HG03196 (cell line): ENCODE measurements around the gene SLC35F3.
"Not testable (repeated sequence)": the region's sequence is repeated elsewhere in the genome, so short reads cannot be mapped to it uniquely, and the experiment has no call there.

Experiments
- ATAC-seq: cut with Tn5 transposase; IDR thresholded peaks from one replicate; pipeline ENCODE4 v1.9.1; 2021; ENCODE audit not compliant: unreplicated experiment

Gene SLC35F3

DNA sequence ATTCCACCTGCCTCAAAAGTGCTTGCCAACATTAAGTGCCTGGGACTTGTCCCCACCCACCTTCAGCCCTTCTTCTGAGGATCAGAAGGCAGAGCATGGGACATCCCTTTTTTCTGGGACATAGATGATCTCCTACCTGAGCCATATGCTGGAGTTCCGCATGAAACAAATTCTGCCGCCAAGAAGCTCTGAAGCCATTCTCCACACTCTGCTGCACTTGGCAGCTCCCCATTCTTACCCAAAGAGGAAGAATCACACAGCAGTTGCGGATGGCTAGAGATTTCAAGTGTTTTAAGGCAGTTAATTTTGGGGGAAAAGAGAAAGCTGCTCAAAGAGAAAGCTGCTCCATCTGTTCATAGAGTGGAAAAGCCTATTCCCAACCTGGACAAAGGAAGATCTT, 271.5 kb downstream of the SLC35F3 start:
- ATAC-seq = no peak

- not testable (repeated sequence) for ATAC-seq
Observed at GRCh38 chr1:234176847-234177246, 272.4 kb downstream of the SLC35F3 start.

- no peak for ATAC-seq
Observed at GRCh38 chr1:234185438-234185837, 281.0 kb downstream of the SLC35F3 start.

DNA sequence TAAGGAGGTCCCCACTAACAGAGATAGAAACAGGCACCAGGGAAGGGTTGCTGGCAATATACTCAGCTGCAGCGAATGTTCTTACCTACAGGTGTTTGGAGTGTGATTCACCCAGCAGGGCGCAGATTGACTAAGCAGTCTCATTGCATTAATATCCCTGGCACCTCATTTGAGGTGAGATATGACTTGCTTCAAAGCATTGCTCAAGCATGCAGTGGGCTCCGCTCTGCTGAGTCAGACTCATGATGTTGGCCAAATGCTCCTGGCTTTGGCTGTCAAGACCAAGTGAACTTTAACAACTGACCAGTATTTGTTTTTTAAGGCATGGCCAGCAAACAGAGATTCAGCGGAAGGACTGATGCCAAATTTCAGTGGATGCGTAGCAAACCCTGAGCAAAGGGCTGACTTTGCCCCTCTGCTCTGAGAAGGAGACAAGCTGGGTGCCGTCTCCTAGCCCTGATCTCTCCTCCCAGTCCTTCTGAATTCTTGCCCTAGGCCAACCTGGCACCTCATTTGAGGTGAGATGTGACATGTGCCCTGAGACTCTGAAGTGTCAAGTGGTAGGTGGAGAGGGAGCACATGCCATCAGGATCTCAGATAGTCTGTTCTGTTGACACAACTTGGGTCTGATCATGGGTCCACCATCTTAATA, 281.7 kb downstream of the SLC35F3 start:
- ATAC-seq = no peak

DNA sequence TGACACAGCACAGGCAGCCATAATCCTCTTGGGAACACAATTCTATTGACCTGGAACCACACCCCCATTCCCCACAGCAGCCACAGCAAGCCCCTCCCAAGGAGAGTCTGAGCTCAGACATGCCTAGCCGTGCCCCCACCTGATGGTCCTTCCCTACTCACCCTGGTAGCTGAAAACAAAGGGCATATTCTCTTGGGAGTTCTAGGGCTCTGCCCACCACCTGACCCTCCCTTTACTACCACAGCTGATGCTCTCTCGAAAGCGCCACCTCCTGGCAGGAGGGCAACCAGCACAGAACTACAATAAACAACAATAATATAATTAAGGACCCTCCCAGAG, 283.9 kb downstream of the SLC35F3 start:
- no peak for ATAC-seq

DNA sequence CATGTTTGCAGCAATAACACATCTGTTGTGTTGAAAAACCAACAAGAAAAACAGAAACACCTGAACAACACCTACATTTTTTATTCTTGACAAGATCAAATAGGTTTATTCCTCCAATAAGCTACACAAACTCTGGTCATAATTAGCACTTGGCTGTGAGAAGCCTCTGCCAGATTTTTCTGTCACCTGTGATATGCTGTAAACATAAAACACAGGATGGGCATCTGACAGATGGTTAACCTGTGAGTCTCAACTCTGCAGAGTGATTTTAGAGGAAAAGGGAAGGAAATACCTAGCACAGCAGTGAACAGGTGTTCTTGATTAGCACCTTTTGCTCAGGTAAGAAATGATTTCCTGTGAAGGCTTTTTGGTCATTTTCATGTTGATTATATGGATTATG, 293.4 kb downstream of the SLC35F3 start:
- no peak for ATAC-seq

GRCh38 chr1:234199476-234200127, 295.1 kb downstream of the SLC35F3 start:
- ATAC-seq = no peak

GRCh38 chr1:234200566-234200965, 296.1 kb downstream of the SLC35F3 start:
- ATAC-seq = no peak

GRCh38 chr1:234201600-234201999, 297.1 kb downstream of the SLC35F3 start:
- ATAC-seq = no peak

- ATAC-seq = no peak
Observed at GRCh38 chr1:234205966-234206365, 301.5 kb downstream of the SLC35F3 start.

DNA sequence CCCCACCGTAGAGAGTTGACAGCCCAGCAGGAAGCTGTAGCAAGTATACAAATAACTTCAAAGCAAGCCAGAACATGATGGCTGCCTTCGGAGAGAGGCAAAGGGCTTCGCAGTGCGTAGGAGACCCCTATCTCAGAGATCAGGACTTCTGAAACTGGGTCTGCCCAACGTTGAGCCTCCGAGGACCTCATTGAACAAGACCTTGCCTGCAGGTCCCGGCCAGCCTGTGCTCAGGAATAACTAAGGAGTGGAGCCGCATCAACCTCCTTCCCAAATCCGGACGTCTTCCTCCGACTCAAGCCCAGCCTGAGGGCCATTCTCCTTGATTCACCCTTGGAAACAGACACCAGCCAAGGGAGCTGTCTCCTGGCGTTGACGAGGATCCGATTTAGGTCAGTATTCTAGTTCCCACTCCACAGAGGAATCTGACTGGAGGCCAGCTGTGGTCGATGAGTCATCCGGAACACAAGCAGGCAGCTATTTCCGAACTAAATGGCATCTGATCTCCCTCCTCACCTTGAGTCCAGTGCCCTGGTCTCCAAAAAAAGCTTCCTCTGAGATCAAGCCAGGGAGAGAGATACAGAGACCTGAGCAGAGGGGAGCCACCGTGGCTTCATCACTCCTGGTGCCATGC, 302.3 kb downstream of the SLC35F3 start:
- no peak for ATAC-seq

GRCh38 chr1:234208351-234208750, 303.9 kb downstream of the SLC35F3 start:
- no peak for ATAC-seq

- no peak for ATAC-seq
Observed at GRCh38 chr1:234208791-234209190, 304.3 kb downstream of the SLC35F3 start.

- ATAC-seq = not testable (repeated sequence)
Observed at GRCh38 chr1:234210429-234210828, 306.0 kb downstream of the SLC35F3 start.

- ATAC-seq = not testable (repeated sequence)
Observed at GRCh38 chr1:234211855-234212254, 307.4 kb downstream of the SLC35F3 start.

DNA sequence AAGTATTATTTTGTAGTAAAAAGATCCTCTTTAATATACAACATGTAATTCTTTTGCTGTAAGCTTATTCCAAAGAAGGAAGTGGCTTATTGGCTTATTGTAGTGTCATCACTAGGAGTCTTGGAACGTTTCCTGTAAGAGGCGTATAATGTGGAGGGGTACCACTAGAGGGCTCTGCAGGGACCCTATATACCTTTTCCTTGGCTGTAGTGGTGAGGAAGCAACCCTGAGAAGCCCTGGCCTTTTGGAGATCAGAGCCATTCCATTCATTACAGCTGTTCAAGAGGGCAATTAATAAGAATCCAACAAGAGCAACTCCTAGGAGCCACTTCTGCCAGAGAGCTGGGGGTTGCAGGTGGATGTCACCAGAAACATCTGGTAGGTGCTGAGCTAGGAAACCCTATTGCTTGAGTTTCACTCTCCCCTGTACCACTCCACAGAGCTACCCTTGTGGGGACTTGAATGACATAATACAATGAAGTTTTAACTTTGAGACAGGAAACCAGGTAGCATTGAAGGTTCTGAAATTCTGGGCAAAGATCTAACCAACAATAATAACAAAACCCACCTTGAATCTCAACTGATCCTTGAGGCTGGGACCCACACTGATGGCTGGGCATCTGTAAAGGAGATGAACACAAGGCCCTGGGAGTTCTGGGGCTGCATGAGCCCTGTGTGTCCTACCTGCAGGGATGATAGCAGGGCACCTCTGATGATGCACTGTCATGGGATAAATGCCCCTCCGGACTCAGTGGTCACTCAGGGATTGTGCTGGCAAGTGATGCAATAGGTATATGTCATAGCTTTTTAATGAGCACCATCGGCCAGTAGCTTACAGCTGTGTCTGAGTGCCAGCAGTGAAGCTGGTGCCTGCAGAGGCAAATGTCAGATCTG, 308.5 kb downstream of the SLC35F3 start:
- peak; percentile 47 for ATAC-seq

- no peak for ATAC-seq
Observed at GRCh38 chr1:234213658-234214128, 309.2 kb downstream of the SLC35F3 start.

- peak; percentile 34 for ATAC-seq
Observed at GRCh38 chr1:234214129-234214910, 309.8 kb downstream of the SLC35F3 start.

- no peak for ATAC-seq
Observed at GRCh38 chr1:234214911-234215892, 310.7 kb downstream of the SLC35F3 start.
